ENCODE measurements around the gene ELMO2. TPM values are rescaled to one million over a fixed set of nuclear protein-coding genes. Genes with fewer than 3 reads are reported as not detected.

Gene ELMO2
- total RNA-seq, 1 donor from 2014 or later: 60.3 TPM

DNA sequence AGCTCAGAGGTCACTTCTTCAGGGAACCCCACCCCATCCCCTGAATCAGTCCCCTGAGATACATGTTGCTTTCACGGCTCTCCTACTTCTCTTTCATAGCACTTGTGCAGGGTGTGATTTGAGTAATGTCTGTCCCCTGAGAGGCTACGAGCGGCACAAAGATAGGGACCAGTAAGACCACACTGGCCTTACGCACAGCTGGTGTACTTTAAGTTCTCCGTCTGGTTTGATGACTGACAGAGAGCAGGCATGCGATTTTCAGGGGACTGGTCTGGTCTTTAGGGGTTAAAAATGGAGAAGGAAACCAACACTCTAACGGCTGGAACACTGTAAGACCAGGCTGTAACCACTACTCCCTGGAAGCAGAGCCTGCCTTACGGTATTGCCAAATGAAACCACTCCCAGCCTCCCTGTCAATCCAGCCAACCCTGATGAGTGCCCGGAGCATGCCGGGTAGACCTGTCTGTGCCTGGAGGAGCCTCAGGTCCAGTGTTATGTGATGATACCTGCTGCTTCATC, 47.1 kb downstream of the ELMO2 start:
- DNase-seq: no peak
- peaks cover 1% of the 10 kb centered on the region for H3K27me3 Mint-ChIP-seq (ENCODE audit: unreplicated experiment)
- H3K4me1 Mint-ChIP-seq (ENCODE audit: low read depth, unreplicated experiment): peaks cover 17% of the 10 kb centered on the region
- H3K36me3 Mint-ChIP-seq (ENCODE audit: unreplicated experiment): no peaks in the 10 kb centered on the region
- H3K27ac Mint-ChIP-seq (ENCODE audit: unreplicated experiment): no peak overlapping the region
- no peak for TF ChIP-seq CTCF (IDR thresholded peaks at IDR 0.05; ENCODE audit: partially characterized antibody, unreplicated experiment)
- no peak overlapping the region for H3K4me3 Mint-ChIP-seq (ENCODE audit: unreplicated experiment)
- peaks cover 2% of the 10 kb centered on the region for H3K9me3 Mint-ChIP-seq (ENCODE audit: unreplicated experiment)

DNA sequence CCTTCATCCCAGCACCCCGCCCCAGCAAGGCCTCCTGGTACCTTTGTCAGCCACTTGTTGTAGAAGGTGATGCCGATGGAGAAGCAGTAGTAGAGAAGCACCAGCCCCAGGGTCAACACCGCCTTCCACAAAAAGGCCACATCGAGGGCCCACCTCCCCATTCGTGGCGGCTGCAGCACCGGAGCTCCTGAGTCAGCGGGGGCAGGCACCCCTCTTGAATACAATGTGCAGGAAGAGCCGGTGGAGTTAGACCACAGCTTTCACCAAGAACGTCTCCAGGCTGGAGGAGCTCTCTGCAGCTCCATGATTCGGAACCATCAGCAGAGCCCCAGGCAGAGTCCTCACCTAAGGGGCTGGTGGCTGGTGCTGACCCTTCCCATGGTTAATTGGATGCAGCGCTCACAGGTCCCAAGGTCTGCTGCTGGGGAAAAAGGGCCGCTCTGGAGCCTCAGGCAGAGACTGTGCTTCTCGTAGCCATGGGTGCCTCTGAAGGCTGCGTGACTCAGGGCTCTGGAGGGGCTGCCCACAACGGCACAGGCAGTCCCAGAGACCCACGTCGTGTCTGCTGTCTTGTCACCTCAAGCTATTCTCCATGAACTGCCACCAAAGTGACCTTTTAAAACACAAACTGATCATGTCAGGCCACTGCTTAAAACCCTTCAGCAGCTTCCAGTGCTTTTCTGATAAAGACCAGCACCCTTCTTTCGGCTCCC, 47.9 kb downstream of the ELMO2 start:
- H3K27me3 Mint-ChIP-seq (ENCODE audit: unreplicated experiment): peaks cover 1% of the 10 kb centered on the region
- H3K4me1 Mint-ChIP-seq (ENCODE audit: low read depth, unreplicated experiment): peaks cover 13% of the 10 kb centered on the region
- no peak overlapping the region for H3K27ac Mint-ChIP-seq (ENCODE audit: unreplicated experiment)
- no peak for DNase-seq
- H3K4me3 Mint-ChIP-seq (ENCODE audit: unreplicated experiment): no peak overlapping the region
- no peak for TF ChIP-seq CTCF (IDR thresholded peaks at IDR 0.05; ENCODE audit: partially characterized antibody, unreplicated experiment)
- H3K36me3 Mint-ChIP-seq (ENCODE audit: unreplicated experiment): no peaks in the 10 kb centered on the region
- H3K9me3 Mint-ChIP-seq (ENCODE audit: unreplicated experiment): peaks cover 2% of the 10 kb centered on the region

- Mint-ChIP-seq H3K4me3 (ENCODE audit: unreplicated experiment) (no peak overlapping the region), H3K27ac (ENCODE audit: unreplicated experiment) (no peak overlapping the region), H3K36me3 (ENCODE audit: unreplicated experiment) (no peaks in the 10 kb centered on the region), H3K9me3 (ENCODE audit: unreplicated experiment) (no peaks in the 10 kb centered on the region), H3K4me1 (ENCODE audit: low read depth, unreplicated experiment) (peaks cover 7% of the 10 kb centered on the region), H3K27me3 (ENCODE audit: unreplicated experiment) (peaks cover 1% of the 10 kb centered on the region)
- DNase-seq: no peak
- TF ChIP-seq CTCF (IDR thresholded peaks at IDR 0.05; ENCODE audit: partially characterized antibody, unreplicated experiment): no peak
Observed at GRCh38 chr20:46357030-46357514, 49.3 kb downstream of the ELMO2 start.

- Mint-ChIP-seq H3K9me3 (ENCODE audit: unreplicated experiment) (no peaks in the 10 kb centered on the region), H3K36me3 (ENCODE audit: unreplicated experiment) (no peaks in the 10 kb centered on the region), H3K4me3 (ENCODE audit: unreplicated experiment) (no peak overlapping the region), H3K27me3 (ENCODE audit: unreplicated experiment) (peaks cover 1% of the 10 kb centered on the region), H3K4me1 (ENCODE audit: low read depth, unreplicated experiment) (peaks cover 7% of the 10 kb centered on the region), H3K27ac (ENCODE audit: unreplicated experiment) (no peak overlapping the region)
- no peak for DNase-seq
- TF ChIP-seq CTCF (IDR thresholded peaks at IDR 0.05; ENCODE audit: partially characterized antibody, unreplicated experiment): no peak
Observed at GRCh38 chr20:46356195-46357029, 50.0 kb downstream of the ELMO2 start.

Data from glutamatergic neuron (in vitro differentiated cells).